Astrocyte of the cerebellum (primary cell): Measurements from ENCODE around the gene ZNF512B.

Experiments
- DNase-seq: peaks from one replicate; pipeline ENCODE4 v3.0.0-alpha.2; 2011; ENCODE audit warnings: low read depth
- H3K4me3 ChIP-seq: 2 replicates; pipeline ENCODE4 v1.5.1; 2011; ENCODE audit warnings: mild to moderate bottlenecking, low read depth, low read length, moderate library complexity
- CTCF ChIP-seq: IDR thresholded peaks from 2 replicates; pipeline ENCODE4 v1.5.1; 2012; ENCODE audit warnings: low read length, low read depth, moderate library complexity, mild to moderate bottlenecking; ENCODE audit errors: missing control alignments
- in situ Hi-C: cut with HindIII; loops from 2 replicates; pipeline ENCODE4 v1.10.0; 2017; ENCODE audit warnings: low sequenced_read_pairs

ZNF512B gene

GRCh38 chr20:63937596-63937995 lies 32.1 kb downstream of the ZNF512B start:
- in situ Hi-C loops = no loop called here
- no peak for TF ChIP-seq CTCF
- no peak overlapping the region for H3K4me3 ChIP-seq
- no peak for DNase-seq

GRCh38 chr20:63935447-63935846 lies 34.3 kb downstream of the ZNF512B start:
- TF ChIP-seq CTCF = no peak
- in situ Hi-C loops = no loop called here
- DNase-seq = no peak
- no peak overlapping the region for H3K4me3 ChIP-seq

- TF ChIP-seq CTCF = peak; percentile 53
- DNase-seq = no peak
- no peak overlapping the region for H3K4me3 ChIP-seq
- in situ Hi-C loops = no loop called here
Measured at GRCh38 chr20:63934271-63935068, 35.3 kb downstream of the ZNF512B start.

- TF ChIP-seq CTCF = no peak
- in situ Hi-C loops = no loop called here
- H3K4me3 ChIP-seq = no peak overlapping the region
- no peak for DNase-seq
Measured at GRCh38 chr20:63933646-63934045, 36.1 kb downstream of the ZNF512B start.

GRCh38 chr20:63932606-63933160 lies 37.0 kb downstream of the ZNF512B start:
- TF ChIP-seq CTCF = no peak
- no peak overlapping the region for H3K4me3 ChIP-seq
- no peak for DNase-seq
- in situ Hi-C loops = no loop called here

GRCh38 chr20:63931735-63932134 lies 38.0 kb downstream of the ZNF512B start:
- no peak for DNase-seq
- TF ChIP-seq CTCF = no peak
- no peak overlapping the region for H3K4me3 ChIP-seq
- in situ Hi-C loops = no loop called here
